D721Med (cell line): ENCODE measurements around the gene COX17.

Source experiments
- DNase-seq: peaks from one replicate; pipeline ENCODE4 v3.0.0; 2011; ENCODE audit warnings: low spot score; ENCODE audit not compliant: insufficient read length
- FAIRE-seq: peaks from 2 replicates; lab custom pipeline; 2011; peaks lifted over from hg19 to GRCh38; lab: Jason Lieb, UNC
- CTCF ChIP-seq: IDR thresholded peaks from 2 replicates; pipeline ENCODE4 v1.5.1; 2012; ENCODE audit warnings: mild to moderate bottlenecking, control low read depth; ENCODE audit not compliant: insufficient read depth; ENCODE audit errors: missing control alignments

COX17 gene

DNA sequence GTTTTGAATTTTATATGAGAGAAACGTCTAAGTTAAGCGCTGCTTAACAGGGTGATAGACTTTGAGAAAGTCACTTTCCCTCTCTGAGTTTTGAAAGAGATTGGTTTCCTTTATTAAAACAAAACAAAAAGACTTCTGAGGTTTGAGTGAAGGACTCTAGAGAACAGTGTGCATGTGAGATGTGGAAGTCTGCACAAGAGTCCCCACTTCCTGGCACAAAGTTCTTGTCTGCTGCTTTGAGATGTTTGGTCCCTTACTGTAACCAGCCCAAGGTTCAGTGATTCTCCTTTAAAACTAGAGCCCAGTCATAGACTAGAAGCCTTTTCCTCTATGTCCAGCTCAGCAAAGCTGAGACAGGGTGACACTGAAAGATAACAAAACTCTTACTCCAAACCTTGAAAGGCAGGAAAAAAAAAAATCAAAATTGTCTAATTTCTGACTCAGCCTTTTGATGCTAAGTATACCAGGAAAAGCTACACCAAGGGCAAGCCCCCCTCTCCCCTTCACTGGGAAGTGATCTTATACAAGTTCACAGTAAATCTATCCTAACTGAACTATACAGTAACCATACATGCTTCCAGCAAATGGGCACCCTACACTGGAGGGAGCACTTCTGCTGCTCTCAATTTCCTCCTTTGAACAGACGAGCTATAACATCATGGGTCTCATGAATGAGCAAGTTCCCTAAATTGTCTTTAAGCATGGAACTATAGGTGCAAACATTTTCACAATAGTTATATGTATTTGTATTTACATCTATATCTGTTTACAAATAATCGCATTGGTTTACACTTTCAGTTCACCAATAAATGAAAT lies 19.1 kb downstream of the COX17 start:
- FAIRE-seq, result no peak
- TF ChIP-seq CTCF, result no peak
- no peak for DNase-seq

DNA sequence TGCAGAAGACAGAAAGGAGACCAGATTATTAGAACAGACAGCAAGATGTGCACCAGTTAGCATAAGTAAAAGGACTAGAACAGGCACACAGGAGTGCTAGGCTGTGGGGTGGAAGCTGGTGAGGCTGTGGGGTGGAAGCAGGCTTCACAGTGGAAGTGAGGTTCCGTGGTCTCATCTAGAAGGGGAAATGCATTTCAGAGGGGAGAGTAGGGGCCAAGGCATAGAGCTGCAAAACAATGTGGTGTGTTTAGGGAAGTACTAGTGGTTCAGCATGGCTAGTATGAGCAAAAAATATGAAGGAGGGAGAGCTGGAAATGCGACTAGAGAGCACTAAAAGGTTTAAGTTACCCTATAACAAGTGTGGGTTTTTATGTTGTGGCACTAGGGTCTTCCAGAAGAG lies 23.3 kb downstream of the COX17 start:
- no peak for DNase-seq
- no peak for FAIRE-seq
- TF ChIP-seq CTCF, result no peak

- no peak for TF ChIP-seq CTCF
- DNase-seq (no peak), FAIRE-seq (no peak)
These were observed 24.7 kb downstream of the COX17 start for GRCh38 chr3:119652306-119653033.

DNA sequence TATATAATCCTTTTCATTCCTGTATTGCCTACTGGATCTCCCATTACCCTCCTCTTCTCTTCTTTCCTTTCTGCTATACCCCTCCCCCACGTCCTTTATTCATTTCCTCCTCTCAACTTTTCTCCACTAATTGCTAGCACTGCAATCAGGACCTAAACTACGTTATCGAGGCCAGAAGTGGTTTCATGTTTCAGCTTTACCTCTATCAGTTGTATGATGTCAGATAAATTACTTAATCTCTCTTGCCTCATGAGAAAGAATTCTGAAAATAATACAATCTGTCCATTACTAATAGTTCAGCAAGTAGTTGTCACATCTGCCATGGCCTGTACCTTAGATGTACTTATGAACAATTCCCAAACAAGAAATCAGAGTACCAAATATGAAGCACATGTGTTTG lies 27.4 kb downstream of the COX17 start:
- no peak for DNase-seq
- no peak for FAIRE-seq
- TF ChIP-seq CTCF, result no peak

GRCh38 chr3:119647843-119648575 lies 29.2 kb downstream of the COX17 start:
- DNase-seq, result no peak
- FAIRE-seq, result no peak
- TF ChIP-seq CTCF, result no peak

DNA sequence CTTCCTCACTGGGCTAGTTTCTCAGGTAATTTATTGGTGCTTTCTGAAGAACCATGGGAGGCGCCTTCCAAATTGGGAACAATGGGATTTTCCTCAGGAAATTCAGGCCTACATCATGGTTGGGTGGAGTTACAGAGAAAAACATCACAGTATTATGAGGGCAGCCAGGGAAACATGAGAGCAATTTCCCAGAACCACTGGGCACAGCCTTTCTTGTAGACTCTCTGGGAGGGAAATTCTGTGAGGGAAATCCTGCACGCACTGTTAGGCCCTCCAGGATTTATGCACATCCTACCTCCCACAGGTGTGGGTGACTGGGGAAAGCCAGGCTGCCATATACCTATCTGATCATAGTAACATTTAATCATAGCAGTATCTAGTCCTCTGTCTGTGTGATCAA lies 30.0 kb downstream of the COX17 start:
- FAIRE-seq (no peak), DNase-seq (no peak)
- TF ChIP-seq CTCF, result no peak
